Medulla oblongata (tissue), 1 donor: ENCODE results near the gene ZNF879.

Source experiments
- DNase-seq: peaks from one replicate; pipeline ENCODE4 v3.0.0-alpha.2; 2015; ENCODE audit errors: extremely low spot score

ZNF879 gene

DNA sequence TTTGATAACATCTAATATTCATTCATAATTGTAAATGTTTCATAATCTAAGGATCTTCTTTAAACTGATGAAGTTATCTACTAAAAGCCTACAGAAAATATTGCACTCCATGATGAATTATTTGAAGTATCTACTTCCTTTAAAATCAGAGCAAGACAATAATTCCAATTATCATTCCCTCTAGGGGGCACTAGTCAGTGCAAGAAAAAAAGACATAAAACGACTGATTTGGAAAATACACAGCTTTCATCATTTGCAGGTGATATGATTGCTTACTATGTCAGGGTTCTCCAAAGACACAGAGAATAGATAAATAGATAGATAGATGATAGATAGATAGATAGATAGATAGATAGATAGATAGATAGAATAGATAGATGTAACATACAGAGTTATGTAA is 14.9 kb upstream of the ZNF879 start:
- DNase-seq, result no peak

DNA sequence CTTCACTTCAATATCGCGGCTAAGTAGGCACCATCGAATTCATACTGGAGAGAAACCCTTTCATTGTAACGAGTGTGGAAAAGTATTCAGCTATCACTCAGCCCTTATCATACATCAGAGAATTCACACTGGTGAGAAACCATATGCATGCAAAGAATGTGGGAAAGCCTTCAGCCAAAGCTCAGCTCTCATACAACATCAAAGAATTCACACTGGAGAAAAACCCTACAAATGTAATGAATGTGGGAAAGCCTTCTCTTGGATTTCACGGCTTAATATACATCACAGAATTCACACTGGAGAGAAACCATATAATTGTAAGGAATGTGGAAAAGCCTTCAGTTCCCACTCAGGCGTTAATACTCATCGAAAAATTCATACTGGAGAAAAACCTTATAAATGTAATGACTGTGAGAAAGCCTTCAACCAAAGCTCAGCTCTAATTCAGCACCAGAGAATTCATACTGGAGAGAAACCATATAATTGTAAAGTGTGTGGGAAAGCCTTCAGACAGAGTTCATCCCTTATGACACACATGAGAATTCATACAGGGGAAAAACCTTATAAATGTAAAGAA is 9.5 kb downstream of the ZNF879 start:
- no peak for DNase-seq

GRCh38 chr5:179044765-179045164 is 21.2 kb downstream of the ZNF879 start:
- no peak for DNase-seq

DNA sequence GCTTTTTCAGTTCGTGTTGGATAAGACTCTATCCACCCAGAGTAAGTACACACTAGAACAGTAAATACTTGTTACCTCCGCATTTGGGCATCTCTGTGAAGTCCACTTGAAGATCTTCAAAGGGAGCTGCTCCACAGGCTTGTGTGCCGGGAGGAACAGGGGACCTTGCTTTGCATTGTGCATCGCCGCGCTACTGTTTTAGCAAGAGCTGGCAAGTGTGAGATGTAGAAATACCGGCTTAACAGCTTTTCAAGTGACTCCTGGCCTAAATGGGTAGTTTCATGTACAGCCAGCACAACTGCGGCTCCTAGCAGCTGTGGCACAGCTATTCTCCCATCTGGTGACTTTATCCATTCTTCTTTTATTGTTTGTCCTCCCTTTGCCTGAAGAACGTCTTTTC is 28.2 kb downstream of the ZNF879 start:
- DNase-seq, result no peak

GRCh38 chr5:179054036-179054785 is 30.6 kb downstream of the ZNF879 start:
- DNase-seq, result no peak

DNA sequence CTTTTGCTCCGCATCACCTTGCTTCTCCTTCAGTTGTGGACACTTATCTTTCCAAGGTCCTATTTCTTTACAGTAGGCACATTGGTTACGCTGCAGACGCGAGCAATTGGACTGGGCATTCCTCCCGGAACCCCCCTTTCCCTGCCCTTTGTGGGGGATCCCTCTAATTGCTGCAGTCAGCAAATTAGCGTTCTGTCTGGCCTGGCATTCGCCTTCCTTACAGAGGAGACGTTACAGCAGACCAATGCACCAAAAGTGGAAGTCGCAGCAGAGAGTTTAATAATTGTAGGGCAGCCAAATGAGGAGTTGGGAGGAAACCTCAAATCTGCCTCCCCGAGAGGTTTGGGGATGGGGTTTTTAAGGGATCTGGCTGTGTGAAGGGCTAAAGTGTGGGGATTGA is 31.3 kb downstream of the ZNF879 start:
- no peak for DNase-seq

DNA sequence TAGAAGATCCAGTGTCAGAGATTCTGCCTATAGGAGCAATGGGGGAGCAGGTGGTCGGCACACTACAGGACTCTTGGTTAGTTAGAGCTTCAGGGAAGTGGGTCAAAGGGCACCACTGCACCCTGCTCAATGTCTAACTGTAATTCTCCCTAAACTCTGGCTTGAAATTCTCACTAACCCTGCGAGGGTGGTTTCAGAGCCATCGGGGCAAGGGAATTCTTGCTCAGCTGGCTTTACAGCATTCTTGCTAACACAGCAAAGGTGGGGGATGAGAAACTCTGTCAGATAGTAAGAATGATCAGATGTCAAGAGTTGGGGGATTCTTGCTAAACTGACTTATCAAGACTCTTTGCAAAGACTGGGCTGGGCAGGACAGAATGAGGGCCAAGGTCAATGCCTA is 31.8 kb downstream of the ZNF879 start:
- DNase-seq, result no peak

DNA sequence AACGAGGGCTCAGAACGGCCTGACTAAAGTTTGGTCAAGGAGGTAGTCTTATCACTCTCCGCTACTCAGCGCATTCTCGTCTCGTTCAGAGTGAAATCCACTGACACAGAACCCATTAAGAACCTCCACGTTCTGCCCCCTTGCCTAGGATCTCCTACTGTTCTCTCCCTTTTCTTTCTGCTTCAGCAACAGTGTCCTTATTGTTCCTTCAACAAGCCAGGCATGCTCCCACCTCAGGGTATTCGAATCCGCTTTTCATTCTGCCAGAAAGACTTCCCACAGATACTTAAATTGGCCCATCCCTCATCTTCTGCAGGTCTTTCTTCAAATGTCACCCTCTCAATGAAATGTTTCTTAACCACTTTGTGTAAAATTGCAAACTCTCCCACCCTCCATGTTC is 32.2 kb downstream of the ZNF879 start:
- no peak for DNase-seq

DNA sequence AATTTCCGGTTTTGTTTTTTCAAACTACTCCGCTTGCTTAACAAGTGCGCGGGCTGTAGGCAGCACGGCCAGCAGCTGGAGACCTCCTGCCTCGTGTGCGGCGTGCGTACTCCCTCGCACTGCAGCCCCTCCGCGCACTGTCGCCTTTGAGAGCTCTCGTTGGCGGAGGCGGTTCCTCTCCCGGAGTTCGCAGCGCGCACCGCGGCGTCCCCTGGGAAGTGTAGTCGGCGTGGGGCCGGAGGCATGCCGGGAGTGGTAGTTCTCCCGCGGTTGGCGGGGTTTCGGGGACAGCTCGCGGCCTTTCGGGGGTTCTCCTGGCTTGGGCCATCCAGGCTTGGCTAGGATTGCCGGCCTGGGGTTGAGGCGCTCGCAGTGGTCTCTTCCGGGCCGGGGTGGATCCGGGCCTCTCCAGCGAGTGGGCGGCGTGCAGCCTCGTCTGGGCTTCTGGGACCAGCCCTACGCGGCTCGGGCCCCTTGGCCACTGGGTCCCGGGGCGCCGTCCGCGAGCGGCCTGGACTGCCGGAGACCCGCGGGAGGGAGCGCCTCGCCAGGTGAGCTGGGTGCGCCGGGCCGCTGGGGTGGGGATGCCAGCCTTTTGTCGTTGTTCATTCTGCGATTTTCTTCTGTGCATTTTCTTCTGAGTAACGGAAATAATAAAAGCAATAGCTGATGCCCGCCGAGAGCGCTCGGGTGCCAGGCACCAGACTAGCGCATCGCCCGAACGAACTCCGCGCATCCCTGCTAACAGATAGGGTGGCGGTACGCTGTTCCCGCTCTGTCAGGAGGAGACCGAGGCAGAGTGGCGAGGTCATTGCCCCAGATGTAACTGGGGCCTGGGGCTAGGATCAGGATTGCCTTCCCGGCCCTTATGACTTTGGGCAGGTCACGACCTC is 36.8 kb downstream of the ZNF879 start, which contains the start of gene ZNF354C:
ZNF354C (plus strand) TSS at position 258 of the 893 bp plus-strand sequence. CDS start 1,696 bp downstream, outside the sequence.
- peak; percentile 87 for DNase-seq

- no peak for DNase-seq
These were observed 37.4 kb downstream of the ZNF879 start for GRCh38 chr5:179061025-179061424.

GRCh38 chr5:179065703-179066102 is 42.1 kb downstream of the ZNF879 start:
- DNase-seq, result no peak

DNA sequence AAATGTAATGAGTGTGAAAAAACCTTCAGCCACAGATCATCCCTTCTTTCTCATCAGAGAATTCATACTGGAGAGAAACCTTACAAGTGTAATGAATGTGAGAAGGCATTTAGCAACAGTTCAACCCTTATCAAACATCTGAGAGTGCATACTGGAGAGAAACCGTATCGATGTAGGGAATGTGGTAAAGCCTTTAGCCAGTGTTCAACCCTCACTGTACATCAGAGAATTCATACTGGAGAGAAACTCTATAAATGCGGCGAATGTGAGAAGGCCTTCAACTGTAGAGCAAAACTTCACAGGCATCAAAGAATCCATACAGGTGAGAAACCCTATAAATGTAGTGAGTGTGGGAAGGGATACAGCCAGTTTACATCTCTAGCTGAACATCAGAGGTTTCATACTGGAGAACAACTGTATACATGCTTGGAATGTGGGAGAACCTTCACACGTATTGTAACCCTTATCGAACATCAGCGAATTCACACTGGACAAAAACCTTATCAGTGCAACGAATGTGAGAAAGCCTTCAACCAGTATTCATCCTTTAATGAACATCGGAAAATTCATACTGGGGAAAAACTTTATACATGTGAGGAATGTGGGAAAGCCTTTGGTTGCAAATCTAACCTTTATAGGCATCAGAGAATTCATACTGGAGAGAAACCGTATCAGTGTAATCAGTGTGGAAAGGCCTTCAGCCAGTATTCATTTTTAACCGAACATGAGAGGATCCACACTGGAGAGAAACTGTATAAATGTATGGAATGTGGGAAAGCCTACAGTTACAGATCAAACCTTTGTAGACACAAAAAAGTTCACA is 55.8 kb downstream of the ZNF879 start:
- DNase-seq, result no peak

DNA sequence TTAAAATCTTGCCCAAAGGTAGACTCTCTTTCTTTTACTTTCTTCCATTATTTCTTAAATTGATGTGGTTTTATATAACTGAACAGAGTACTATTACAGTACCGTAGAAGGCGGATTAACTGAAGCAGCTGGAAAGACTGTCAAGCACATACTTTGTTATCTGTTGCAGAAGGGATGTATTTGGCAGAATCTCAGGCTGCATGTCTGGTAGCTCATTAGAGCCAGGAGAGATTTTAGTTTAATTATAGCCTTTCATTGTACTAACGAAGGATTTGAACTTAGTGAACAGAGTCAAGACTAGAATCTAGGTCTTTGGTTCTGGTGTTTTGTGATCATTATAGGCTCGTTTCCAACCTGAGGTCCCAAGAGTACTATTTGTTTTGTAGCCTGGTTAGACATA is 57.1 kb downstream of the ZNF879 start:
- DNase-seq, result no peak
